ENCODE results near the gene BLTP2.

DNA sequence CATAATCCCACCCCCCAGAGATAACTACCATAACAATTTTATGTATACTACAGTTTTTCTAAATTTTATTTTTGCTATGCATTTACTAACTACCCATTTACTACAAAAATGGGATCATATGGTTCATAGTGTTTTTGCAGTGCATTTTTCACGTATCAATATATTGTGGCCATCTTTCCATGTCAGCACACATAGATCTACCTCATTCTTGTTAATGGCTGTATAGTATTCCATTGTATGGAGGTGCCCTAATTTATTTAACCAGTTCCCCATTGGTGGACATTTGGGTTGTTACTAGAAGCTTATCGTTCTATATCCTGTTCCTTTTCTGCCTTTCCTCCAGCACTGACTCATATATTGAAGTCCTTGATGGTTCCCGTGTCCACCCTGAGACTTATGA is 44.1 kb upstream of the BLTP2 start:
- TF ChIP-seq, protein P1, sequence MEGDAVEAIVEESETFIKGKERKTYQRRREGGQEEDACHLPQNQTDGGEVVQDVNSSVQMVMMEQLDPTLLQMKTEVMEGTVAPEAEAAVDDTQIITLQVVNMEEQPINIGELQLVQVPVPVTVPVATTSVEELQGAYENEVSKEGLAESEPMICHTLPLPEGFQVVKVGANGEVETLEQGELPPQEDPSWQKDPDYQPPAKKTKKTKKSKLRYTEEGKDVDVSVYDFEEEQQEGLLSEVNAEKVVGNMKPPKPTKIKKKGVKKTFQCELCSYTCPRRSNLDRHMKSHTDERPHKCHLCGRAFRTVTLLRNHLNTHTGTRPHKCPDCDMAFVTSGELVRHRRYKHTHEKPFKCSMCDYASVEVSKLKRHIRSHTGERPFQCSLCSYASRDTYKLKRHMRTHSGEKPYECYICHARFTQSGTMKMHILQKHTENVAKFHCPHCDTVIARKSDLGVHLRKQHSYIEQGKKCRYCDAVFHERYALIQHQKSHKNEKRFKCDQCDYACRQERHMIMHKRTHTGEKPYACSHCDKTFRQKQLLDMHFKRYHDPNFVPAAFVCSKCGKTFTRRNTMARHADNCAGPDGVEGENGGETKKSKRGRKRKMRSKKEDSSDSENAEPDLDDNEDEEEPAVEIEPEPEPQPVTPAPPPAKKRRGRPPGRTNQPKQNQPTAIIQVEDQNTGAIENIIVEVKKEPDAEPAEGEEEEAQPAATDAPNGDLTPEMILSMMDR (IDR thresholded peaks at IDR 0.05; ENCODE audit: low read depth, low read length, poor library complexity, severe bottlenecking): no peak
- no peak for TF ChIP-seq EZH2phosphoT487 (IDR thresholded peaks at IDR 0.05; ENCODE audit: borderline replicate concordance, low read length)
